HepG2 (cell line): Measurements from ENCODE around the gene LTB4R2. TPM values are rescaled to one million over a fixed set of nuclear protein-coding genes. Genes with fewer than 3 reads are reported as not detected.

Source experiments
- EEA1 ChIP-seq: sonication (generic); formaldehyde crosslinking; IDR thresholded peaks from 2 replicates; pipeline ENCODE4 v1.5.1; 2020; ENCODE audit warnings: mild to moderate bottlenecking, missing genetic modification reagents, borderline replicate concordance
- ETV6 ChIP-seq: sonication (generic); formaldehyde crosslinking; conservative IDR thresholded peaks from 2 replicates; pipeline ENCODE4 v1.4.0; 2020; ENCODE audit warnings: missing genetic modification reagents
- HCFC1 ChIP-seq: fragments of 150-350 bp; IDR thresholded peaks from 2 replicates; pipeline ENCODE4 v1.6.1; 2014; ENCODE audit warnings: low read depth, low read length
- HNF4A ChIP-seq: sonication (generic); formaldehyde crosslinking; IDR thresholded peaks from 2 replicates; pipeline ENCODE4 v1.4.0; 2020; ENCODE audit warnings: missing genetic modification reagents
- HNF4G ChIP-seq, 2 experiments: sonication (generic) in 1 of 2; formaldehyde crosslinking in 1 of 2; IDR thresholded peaks; 2 replicates each; pipeline versions ENCODE4 v1.4.0 to v1.6.1; 2011 to 2020; ENCODE audit warnings: borderline replicate concordance in 2 of 2, low read depth in 2 of 2, mild to moderate bottlenecking in 2 of 2, low read length in 1 of 2, missing genetic modification reagents in 1 of 2, moderate library complexity in 1 of 2
- HOXD1 ChIP-seq: sonication (generic); formaldehyde crosslinking; IDR thresholded peaks from 2 replicates; pipeline ENCODE4 v1.5.0; 2020; ENCODE audit warnings: missing genetic modification reagents
- NFE2 ChIP-seq: sonication (generic); formaldehyde crosslinking; IDR thresholded peaks from 2 replicates; pipeline ENCODE4 v1.4.0; 2020; ENCODE audit warnings: missing genetic modification reagents
- SPEN ChIP-seq: sonication (generic); formaldehyde crosslinking; IDR thresholded peaks from 2 replicates; pipeline ENCODE4 v1.5.1; 2020; ENCODE audit warnings: low read depth, mild to moderate bottlenecking, missing genetic modification reagents
- SUZ12 ChIP-seq: fragments of 150-350 bp; IDR thresholded peaks from 2 replicates; pipeline ENCODE4 v1.6.1; 2014; ENCODE audit warnings: low read depth, low read length
- ZBTB7A ChIP-seq: sonication (generic); formaldehyde crosslinking; IDR thresholded peaks from 2 replicates; pipeline ENCODE4 v1.8.0; 2022; ENCODE audit warnings: mild to moderate bottlenecking, missing genetic modification reagents
- ZNF614 ChIP-seq: IDR thresholded peaks from 2 replicates; pipeline ENCODE4 v1.6.1; 2018; ENCODE audit warnings: missing biosample characterization, missing genetic modification reagents, inconsistent platforms, borderline replicate concordance
- ZNF652 ChIP-seq: IDR thresholded peaks from 2 replicates; pipeline ENCODE4 v1.6.1; 2016; ENCODE audit warnings: low read depth, borderline replicate concordance
- ZNF777 ChIP-seq: sonication (generic); formaldehyde crosslinking; IDR thresholded peaks from 2 replicates; pipeline ENCODE4 v1.4.0; 2020; ENCODE audit warnings: missing genetic modification reagents
- polyA plus RNA-seq, 8 experiments: library from polyadenylated mRNA; depleted of rRNA in 3 of 8; stranded (reverse) in 7 of 8; unstranded in 1 of 8; fragments of >200 nt; fragmentation: Illumina TruSeq in 4 of 8; extraction: Trizol in 4 of 8; gene quantifications; 2 replicates each; pipeline versions ENCODE4 v1.2.1 to v1.2.3, GENCODE V29; 2011 to 2016; ENCODE audit warnings: low read depth in 4 of 8, missing spikeins in 1 of 8, mixed read lengths in 1 of 8; ENCODE audit not compliant: insufficient read depth in 1 of 8
- total RNA-seq, 5 experiments: library from RNA; depleted of rRNA; stranded (reverse); fragments of >200 nt; fragmentation: Illumina TruSeq; extraction: Trizol; gene quantifications; 2 replicates each; pipeline ENCODE4 v1.2.3, GENCODE V29; 2016; ENCODE audit warnings: low read depth in 1 of 5
- TF ChIP-seq, protein P1 (sequence below): sonication (generic); formaldehyde crosslinking; IDR thresholded peaks from 2 replicates; pipeline ENCODE4 v1.5.1; 2020; ENCODE audit warnings: missing genetic modification reagents, mild to moderate bottlenecking, borderline replicate concordance
- TF ChIP-seq, protein P2 (sequence below), 2 experiments: IDR thresholded peaks; 2 replicates each; pipeline ENCODE4 v1.6.1; 2011 to 2012; ENCODE audit warnings: low read length in 2 of 2, borderline replicate concordance in 1 of 2, low read depth in 1 of 2, mild to moderate bottlenecking in 1 of 2, moderate library complexity in 1 of 2
- TF ChIP-seq, protein P3 (sequence below): sonication (generic); formaldehyde crosslinking; IDR thresholded peaks from 2 replicates; pipeline ENCODE4 v1.4.0; 2020; ENCODE audit warnings: missing genetic modification reagents, borderline replicate concordance
- TF ChIP-seq, protein P4 (sequence below): sonication (generic); formaldehyde crosslinking; IDR thresholded peaks from 2 replicates; pipeline ENCODE4 v1.5.0; 2020; ENCODE audit warnings: missing genetic modification reagents
- TF ChIP-seq, protein P5 (sequence below): sonication (generic); formaldehyde crosslinking; IDR thresholded peaks from 2 replicates; pipeline ENCODE4 v1.8.1; 2023; ENCODE audit warnings: mild to moderate bottlenecking, moderate library complexity, missing genetic modification reagents

The LTB4R2 gene
- total and polyA plus RNA-seq, 2 of the 13 experiments (the other 11 are each of a cell fraction or from before 2014, with no cell fraction given), result 3.9 to 6.9 TPM

DNA sequence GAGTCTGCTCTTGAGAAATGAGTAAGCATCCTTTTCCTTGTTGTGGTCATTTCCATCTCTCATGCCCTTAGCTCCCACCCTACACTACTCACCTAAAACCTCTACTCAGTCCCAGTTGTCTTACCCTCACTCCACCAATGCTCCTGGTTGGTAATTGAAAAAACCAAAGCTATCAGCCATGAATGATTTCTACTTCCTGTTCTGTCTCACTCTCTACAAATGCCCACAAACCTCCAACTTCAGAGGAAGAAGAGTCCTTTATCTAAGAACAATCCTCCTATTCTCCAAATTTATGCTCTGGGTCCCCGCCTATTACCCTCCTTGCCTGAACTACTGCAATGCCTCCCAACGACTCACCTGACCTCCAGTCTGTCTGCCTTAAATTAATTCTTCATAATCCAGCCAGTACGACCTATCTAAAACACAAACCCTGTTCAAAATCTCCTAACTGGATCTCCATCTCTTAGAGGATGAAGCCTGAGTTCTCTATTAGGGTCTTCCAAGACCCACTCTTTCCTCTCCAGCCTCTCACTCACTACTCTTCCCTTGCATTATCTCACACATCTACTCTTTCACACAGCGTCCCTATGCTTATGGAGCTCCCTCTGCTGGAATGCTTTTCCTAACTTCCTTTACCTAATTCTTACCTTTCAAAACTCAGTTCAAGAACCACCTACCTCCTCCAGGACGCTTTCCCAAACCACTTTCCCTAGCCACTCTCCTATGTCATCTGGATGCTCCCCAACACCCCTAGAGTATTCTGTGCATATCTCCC lies 12.6 kb upstream of the LTB4R2 start (continued):
- TF ChIP-seq ZNF777 (no peak), HNF4A (CRISPR knock-in tag) (0 out of 2 replicates have a peak, but pooled peaks have one; percentile 4), HOXD1 (CRISPR knock-in tag) (0 out of 2 replicates have a peak, but pooled peaks have one; percentile 38), EEA1 (CRISPR knock-in tag) (no peak), SUZ12 (0 out of 2 replicates have a peak, but pooled peaks have one; percentile 11), ZBTB7A (CRISPR knock-in tag) (no peak), ZNF614 (CRISPR knock-in tag) (peak; percentile 84), ETV6 (peak; percentile 43; the same call in 1 of the 2 replicates), NFE2 (no peak), HNF4G (IDR thresholded peaks at IDR 0.05; ENCODE audit: borderline replicate concordance, low read depth, low read length) (no peak), HNF4G (CRISPR knock-in tag; IDR thresholded peaks at IDR 0.05; ENCODE audit: borderline replicate concordance, low read depth) (peak; percentile 76; the same call in 1 of the 2 replicates), HCFC1 (no peak), SPEN (peak; percentile 56; the same call in 1 of the 2 replicates), ZNF652 (CRISPR knock-in tag) (peak; percentile 54; the same call in 1 of the 2 replicates)
- TF ChIP-seq, protein P1, sequence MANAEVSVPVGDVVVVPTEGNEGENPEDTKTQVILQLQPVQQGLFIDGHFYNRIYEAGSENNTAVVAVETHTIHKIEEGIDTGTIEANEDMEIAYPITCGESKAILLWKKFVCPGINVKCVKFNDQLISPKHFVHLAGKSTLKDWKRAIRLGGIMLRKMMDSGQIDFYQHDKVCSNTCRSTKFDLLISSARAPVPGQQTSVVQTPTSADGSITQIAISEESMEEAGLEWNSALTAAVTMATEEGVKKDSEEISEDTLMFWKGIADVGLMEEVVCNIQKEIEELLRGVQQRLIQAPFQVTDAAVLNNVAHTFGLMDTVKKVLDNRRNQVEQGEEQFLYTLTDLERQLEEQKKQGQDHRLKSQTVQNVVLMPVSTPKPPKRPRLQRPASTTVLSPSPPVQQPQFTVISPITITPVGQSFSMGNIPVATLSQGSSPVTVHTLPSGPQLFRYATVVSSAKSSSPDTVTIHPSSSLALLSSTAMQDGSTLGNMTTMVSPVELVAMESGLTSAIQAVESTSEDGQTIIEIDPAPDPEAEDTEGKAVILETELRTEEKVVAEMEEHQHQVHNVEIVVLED (CRISPR knock-in tag), result 0 out of 2 replicates have a peak, but pooled peaks have one; percentile 15
- TF ChIP-seq, protein P2, sequence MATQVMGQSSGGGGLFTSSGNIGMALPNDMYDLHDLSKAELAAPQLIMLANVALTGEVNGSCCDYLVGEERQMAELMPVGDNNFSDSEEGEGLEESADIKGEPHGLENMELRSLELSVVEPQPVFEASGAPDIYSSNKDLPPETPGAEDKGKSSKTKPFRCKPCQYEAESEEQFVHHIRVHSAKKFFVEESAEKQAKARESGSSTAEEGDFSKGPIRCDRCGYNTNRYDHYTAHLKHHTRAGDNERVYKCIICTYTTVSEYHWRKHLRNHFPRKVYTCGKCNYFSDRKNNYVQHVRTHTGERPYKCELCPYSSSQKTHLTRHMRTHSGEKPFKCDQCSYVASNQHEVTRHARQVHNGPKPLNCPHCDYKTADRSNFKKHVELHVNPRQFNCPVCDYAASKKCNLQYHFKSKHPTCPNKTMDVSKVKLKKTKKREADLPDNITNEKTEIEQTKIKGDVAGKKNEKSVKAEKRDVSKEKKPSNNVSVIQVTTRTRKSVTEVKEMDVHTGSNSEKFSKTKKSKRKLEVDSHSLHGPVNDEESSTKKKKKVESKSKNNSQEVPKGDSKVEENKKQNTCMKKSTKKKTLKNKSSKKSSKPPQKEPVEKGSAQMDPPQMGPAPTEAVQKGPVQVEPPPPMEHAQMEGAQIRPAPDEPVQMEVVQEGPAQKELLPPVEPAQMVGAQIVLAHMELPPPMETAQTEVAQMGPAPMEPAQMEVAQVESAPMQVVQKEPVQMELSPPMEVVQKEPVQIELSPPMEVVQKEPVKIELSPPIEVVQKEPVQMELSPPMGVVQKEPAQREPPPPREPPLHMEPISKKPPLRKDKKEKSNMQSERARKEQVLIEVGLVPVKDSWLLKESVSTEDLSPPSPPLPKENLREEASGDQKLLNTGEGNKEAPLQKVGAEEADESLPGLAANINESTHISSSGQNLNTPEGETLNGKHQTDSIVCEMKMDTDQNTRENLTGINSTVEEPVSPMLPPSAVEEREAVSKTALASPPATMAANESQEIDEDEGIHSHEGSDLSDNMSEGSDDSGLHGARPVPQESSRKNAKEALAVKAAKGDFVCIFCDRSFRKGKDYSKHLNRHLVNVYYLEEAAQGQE (IDR thresholded peaks at IDR 0.05; ENCODE audit: borderline replicate concordance in 1 of 2, low read depth in 1 of 2, low read length in 2 of 2), result no peak
- TF ChIP-seq, protein P3, sequence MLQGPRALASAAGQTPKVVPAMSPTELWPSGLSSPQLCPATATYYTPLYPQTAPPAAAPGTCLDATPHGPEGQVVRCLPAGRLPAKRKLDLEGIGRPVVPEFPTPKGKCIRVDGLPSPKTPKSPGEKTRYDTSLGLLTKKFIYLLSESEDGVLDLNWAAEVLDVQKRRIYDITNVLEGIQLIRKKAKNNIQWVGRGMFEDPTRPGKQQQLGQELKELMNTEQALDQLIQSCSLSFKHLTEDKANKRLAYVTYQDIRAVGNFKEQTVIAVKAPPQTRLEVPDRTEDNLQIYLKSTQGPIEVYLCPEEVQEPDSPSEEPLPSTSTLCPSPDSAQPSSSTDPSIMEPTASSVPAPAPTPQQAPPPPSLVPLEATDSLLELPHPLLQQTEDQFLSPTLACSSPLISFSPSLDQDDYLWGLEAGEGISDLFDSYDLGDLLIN (CRISPR knock-in tag), result no peak
- TF ChIP-seq, protein P4, sequence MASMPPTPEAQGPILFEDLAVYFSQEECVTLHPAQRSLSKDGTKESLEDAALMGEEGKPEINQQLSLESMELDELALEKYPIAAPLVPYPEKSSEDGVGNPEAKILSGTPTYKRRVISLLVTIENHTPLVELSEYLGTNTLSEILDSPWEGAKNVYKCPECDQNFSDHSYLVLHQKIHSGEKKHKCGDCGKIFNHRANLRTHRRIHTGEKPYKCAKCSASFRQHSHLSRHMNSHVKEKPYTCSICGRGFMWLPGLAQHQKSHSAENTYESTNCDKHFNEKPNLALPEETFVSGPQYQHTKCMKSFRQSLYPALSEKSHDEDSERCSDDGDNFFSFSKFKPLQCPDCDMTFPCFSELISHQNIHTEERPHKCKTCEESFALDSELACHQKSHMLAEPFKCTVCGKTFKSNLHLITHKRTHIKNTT (CRISPR knock-in tag), result no peak
- TF ChIP-seq, protein P5, sequence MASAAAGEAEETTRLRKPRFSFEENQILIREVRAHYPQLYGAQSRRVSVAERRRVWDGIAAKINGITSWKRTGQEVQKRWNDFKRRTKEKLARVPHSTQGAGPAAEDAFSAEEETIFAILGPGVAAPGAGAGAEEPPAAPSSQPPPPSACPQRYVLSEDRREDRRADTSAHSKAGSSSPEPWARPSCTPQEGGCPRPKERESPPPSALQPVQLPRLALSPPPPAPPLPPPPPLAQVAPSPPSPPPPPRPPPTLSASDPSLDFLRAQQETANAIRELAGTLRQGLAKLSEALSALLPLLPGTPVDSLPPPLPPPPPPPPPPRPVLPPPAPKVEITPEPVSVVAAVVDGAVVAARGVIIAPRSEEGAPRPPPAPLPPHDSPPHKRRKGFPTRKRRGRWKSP (CRISPR knock-in tag), result no peak
